Measurements from ENCODE around the gene ESAM.

The ESAM gene

GRCh38 chr11:124753205-124753604 lies 8.9 kb downstream of the ESAM start:
- Histone ChIP-seq H3K4me2 (ENCODE audit: insufficient read depth, low read length, poor library complexity, severe bottlenecking) (no peak overlapping the region), H2BK12ac (ENCODE audit: low read length) (no peak overlapping the region), H3K27ac (replicated peaks; ENCODE audit: low read length) (no peak overlapping the region), H3K79me1 (ENCODE audit: low read depth, low read length) (no peaks in the 10 kb centered on the region), H3K27me3 (ENCODE audit: control insufficient read depth in 3 of 3, insufficient read depth in 3 of 3, low read depth in 1 of 3, low read length in 3 of 3) (peaks cover 0 to 88% (median 51%) of the 10 kb centered on the region in 3 experiments), H3K9ac (ENCODE audit: low read depth, low read length, poor library complexity) (no peak overlapping the region), H4K91ac (ENCODE audit: low read depth, low read length, poor library complexity) (no peak overlapping the region), H2BK120ac (ENCODE audit: low read depth, low read length) (no peak overlapping the region), H3K36me3 (replicated peaks in 1 of 2; ENCODE audit: control insufficient read depth in 2 of 2, insufficient read depth in 2 of 2, low read length in 2 of 2) (no peaks in the 10 kb centered on the region), H3K4me1 (ENCODE audit: control insufficient read depth in 2 of 2, insufficient read depth in 1 of 2, low read depth in 1 of 2, low read length in 2 of 2) (peaks cover 9 to 13% of the 10 kb centered on the region in 2 donors), H3K18ac (ENCODE audit: low read length) (no peak overlapping the region), H3K4ac (ENCODE audit: low read length) (no peak overlapping the region), H4K8ac (ENCODE audit: low read depth, low read length) (no peak overlapping the region), H2AFZ (ENCODE audit: low read length) (peak overlapping the region; percentile 33), H3K14ac (ENCODE audit: low read length) (no peak overlapping the region), H2BK15ac (ENCODE audit: low read length) (no peak overlapping the region), H2AK5ac (ENCODE audit: low read depth, low read length) (no peak overlapping the region), H2BK5ac (ENCODE audit: low read length) (no peak overlapping the region), H3K23ac (ENCODE audit: low read depth, low read length, poor library complexity) (no peak overlapping the region), H3K4me3 (ENCODE audit: low read length in 2 of 2) (no peak overlapping the region), H3K9me3 (replicated peaks in 1 of 2; ENCODE audit: control insufficient read depth in 2 of 2, insufficient read depth in 1 of 2, low read depth in 1 of 2, low read length in 2 of 2) (peaks cover 0 to 7% of the 10 kb centered on the region in 2 donors)
- DNase-seq (ENCODE audit: low spot score), result no peak

- Histone ChIP-seq H2BK120ac (ENCODE audit: low read depth, low read length) (no peak overlapping the region), H2AFZ (ENCODE audit: low read length) (peak overlapping the region; percentile 33), H3K23ac (ENCODE audit: low read depth, low read length, poor library complexity) (no peak overlapping the region), H3K27me3 (ENCODE audit: control insufficient read depth in 3 of 3, insufficient read depth in 3 of 3, low read depth in 1 of 3, low read length in 3 of 3) (peaks cover 0 to 88% (median 56%) of the 10 kb centered on the region in 3 experiments), H3K4me3 (ENCODE audit: low read length in 2 of 2) (no peak overlapping the region), H2BK5ac (ENCODE audit: low read length) (no peak overlapping the region), H3K4me1 (ENCODE audit: control insufficient read depth in 2 of 2, insufficient read depth in 1 of 2, low read depth in 1 of 2, low read length in 2 of 2) (peaks cover 9 to 12% of the 10 kb centered on the region in 2 donors), H2BK15ac (ENCODE audit: low read length) (peak overlapping the region; percentile 51), H3K36me3 (replicated peaks in 1 of 2; ENCODE audit: control insufficient read depth in 2 of 2, insufficient read depth in 2 of 2, low read length in 2 of 2) (no peaks in the 10 kb centered on the region), H3K79me1 (ENCODE audit: low read depth, low read length) (no peaks in the 10 kb centered on the region), H3K9me3 (replicated peaks in 1 of 2; ENCODE audit: control insufficient read depth in 2 of 2, insufficient read depth in 1 of 2, low read depth in 1 of 2, low read length in 2 of 2) (peaks cover 0 to 9% of the 10 kb centered on the region in 2 donors), H4K91ac (ENCODE audit: low read depth, low read length, poor library complexity) (no peak overlapping the region), H3K4me2 (ENCODE audit: insufficient read depth, low read length, poor library complexity, severe bottlenecking) (no peak overlapping the region), H4K8ac (ENCODE audit: low read depth, low read length) (no peak overlapping the region), H3K14ac (ENCODE audit: low read length) (no peak overlapping the region), H3K18ac (ENCODE audit: low read length) (peak overlapping the region; percentile 61), H2BK12ac (ENCODE audit: low read length) (no peak overlapping the region), H3K9ac (ENCODE audit: low read depth, low read length, poor library complexity) (no peak overlapping the region), H3K27ac (replicated peaks; ENCODE audit: low read length) (no peak overlapping the region), H3K4ac (ENCODE audit: low read length) (no peak overlapping the region), H2AK5ac (ENCODE audit: low read depth, low read length) (no peak overlapping the region)
- DNase-seq (ENCODE audit: low spot score), result no peak
- WGBS, 2 donors (ENCODE audit: extremely low coverage in 2 of 2, insufficient read length in 2 of 2, insufficient replicate concordance in 1 of 2), result no CpG with 5 or more reads among the region's 10 CpGs
These were observed 9.5 kb downstream of the ESAM start for GRCh38 chr11:124752471-124753102.

GRCh38 chr11:124751741-124752470 lies 10.2 kb downstream of the ESAM start, which contains the start of gene VSIG2:
Gene VSIG2 (minus strand): TSS chr11:124752255. CDS start chr11:124752137, 118 bp downstream.
- Histone ChIP-seq H3K36me3 (replicated peaks in 1 of 2; ENCODE audit: control insufficient read depth in 2 of 2, insufficient read depth in 2 of 2, low read length in 2 of 2) (peaks cover 0 to 4% of the 10 kb centered on the region in 2 donors), H2BK120ac (ENCODE audit: low read depth, low read length) (no peak within 1 kb of the TSS), H3K4me1 (ENCODE audit: control insufficient read depth in 2 of 2, insufficient read depth in 1 of 2, low read depth in 1 of 2, low read length in 2 of 2) (peaks cover 9 to 14% of the 10 kb centered on the region in 2 donors), H3K4ac (ENCODE audit: low read length) (no peak within 1 kb of the TSS), H3K4me2 (ENCODE audit: insufficient read depth, low read length, poor library complexity, severe bottlenecking) (no peak within 1 kb of the TSS), H4K91ac (ENCODE audit: low read depth, low read length, poor library complexity) (no peak within 1 kb of the TSS), H4K8ac (ENCODE audit: low read depth, low read length) (peak within 1 kb of the TSS; percentile 45), H3K14ac (ENCODE audit: low read length) (peak within 1 kb of the TSS; percentile 49), H3K9ac (ENCODE audit: low read depth, low read length, poor library complexity) (no peak within 1 kb of the TSS), H3K18ac (ENCODE audit: low read length) (peak within 1 kb of the TSS; percentile 77), H3K27ac (replicated peaks; ENCODE audit: low read length) (no peak within 1 kb of the TSS), H2BK5ac (ENCODE audit: low read length) (no peak within 1 kb of the TSS), H2BK12ac (ENCODE audit: low read length) (no peak within 1 kb of the TSS), H3K4me3 (ENCODE audit: low read length in 2 of 2) (no peak within 1 kb of the TSS), H3K9me3 (replicated peaks in 1 of 2; ENCODE audit: control insufficient read depth in 2 of 2, insufficient read depth in 1 of 2, low read depth in 1 of 2, low read length in 2 of 2) (peaks cover 0 to 9% of the 10 kb centered on the region in 2 donors), H2BK15ac (ENCODE audit: low read length) (peak within 1 kb of the TSS; percentile 51), H2AK5ac (ENCODE audit: low read depth, low read length) (no peak within 1 kb of the TSS), H3K23ac (ENCODE audit: low read depth, low read length, poor library complexity) (peak within 1 kb of the TSS; percentile 29), H3K27me3 (ENCODE audit: control insufficient read depth in 3 of 3, insufficient read depth in 3 of 3, low read depth in 1 of 3, low read length in 3 of 3) (peaks cover 0 to 88% (median 57%) of the 10 kb centered on the region in 3 experiments), H3K79me1 (ENCODE audit: low read depth, low read length) (no peaks in the 10 kb centered on the region), H2AFZ (ENCODE audit: low read length) (peak within 1 kb of the TSS; percentile 33)
- WGBS, 2 donors (ENCODE audit: extremely low coverage in 2 of 2, insufficient read length in 2 of 2, insufficient replicate concordance in 1 of 2), result no CpG with 5 or more reads among the region's 42 CpGs
- no peak for DNase-seq (ENCODE audit: low spot score)

GRCh38 chr11:124751391-124751740 lies 10.7 kb downstream of the ESAM start:
- Histone ChIP-seq H3K27me3 (ENCODE audit: control insufficient read depth in 3 of 3, insufficient read depth in 3 of 3, low read depth in 1 of 3, low read length in 3 of 3) (peaks cover 0 to 88% (median 57%) of the 10 kb centered on the region in 3 experiments), H2AFZ (ENCODE audit: low read length) (no peak overlapping the region), H3K27ac (replicated peaks; ENCODE audit: low read length) (no peak overlapping the region), H3K18ac (ENCODE audit: low read length) (no peak overlapping the region), H2BK15ac (ENCODE audit: low read length) (no peak overlapping the region), H3K4me3 (ENCODE audit: low read length in 2 of 2) (no peak overlapping the region), H4K91ac (ENCODE audit: low read depth, low read length, poor library complexity) (no peak overlapping the region), H3K9ac (ENCODE audit: low read depth, low read length, poor library complexity) (no peak overlapping the region), H2BK120ac (ENCODE audit: low read depth, low read length) (no peak overlapping the region), H3K23ac (ENCODE audit: low read depth, low read length, poor library complexity) (peak overlapping the region; percentile 29), H3K9me3 (replicated peaks in 1 of 2; ENCODE audit: control insufficient read depth in 2 of 2, insufficient read depth in 1 of 2, low read depth in 1 of 2, low read length in 2 of 2) (peaks cover under 1 to 9% of the 10 kb centered on the region in 2 donors), H3K36me3 (replicated peaks in 1 of 2; ENCODE audit: control insufficient read depth in 2 of 2, insufficient read depth in 2 of 2, low read length in 2 of 2) (peaks cover 0 to 9% of the 10 kb centered on the region in 2 donors), H3K79me1 (ENCODE audit: low read depth, low read length) (no peaks in the 10 kb centered on the region), H3K14ac (ENCODE audit: low read length) (peak overlapping the region; percentile 49), H3K4ac (ENCODE audit: low read length) (no peak overlapping the region), H3K4me2 (ENCODE audit: insufficient read depth, low read length, poor library complexity, severe bottlenecking) (no peak overlapping the region), H2BK5ac (ENCODE audit: low read length) (no peak overlapping the region), H2AK5ac (ENCODE audit: low read depth, low read length) (no peak overlapping the region), H2BK12ac (ENCODE audit: low read length) (no peak overlapping the region), H4K8ac (ENCODE audit: low read depth, low read length) (peak overlapping the region; percentile 45), H3K4me1 (ENCODE audit: control insufficient read depth in 2 of 2, insufficient read depth in 1 of 2, low read depth in 1 of 2, low read length in 2 of 2) (peaks cover 9 to 15% of the 10 kb centered on the region in 2 donors)
- no CpG with 5 or more reads among the region's 11 CpGs for WGBS, 2 donors (ENCODE audit: extremely low coverage in 2 of 2, insufficient read length in 2 of 2, insufficient replicate concordance in 1 of 2)
- DNase-seq (ENCODE audit: low spot score), result no peak
